Glutamatergic neuron (in vitro differentiated cells): ENCODE measurements around the gene ARL17A. TPM values are rescaled to one million over a fixed set of nuclear protein-coding genes. Genes with fewer than 3 reads are reported as not detected.
"Not testable (repeated sequence)": the region's sequence is repeated elsewhere in the genome, so short reads cannot be mapped to it uniquely, and the experiment has no call there.

Experiments used
- DNase-seq: peaks from one replicate; pipeline ENCODE4 v3.0.0; 2022
- H3K27ac Mint-ChIP-seq: one replicate; pipeline ENCODE4 v1.8.0; 2020; ENCODE audit warnings: mild to moderate bottlenecking, mixed read lengths, inconsistent platforms; ENCODE audit not compliant: unreplicated experiment
- H3K27me3 Mint-ChIP-seq: one replicate; pipeline ENCODE4 v1.8.0; 2020; ENCODE audit warnings: mild to moderate bottlenecking, moderate library complexity, mixed read lengths, inconsistent platforms; ENCODE audit not compliant: unreplicated experiment
- H3K36me3 Mint-ChIP-seq: one replicate; pipeline ENCODE4 v1.8.0; 2020; ENCODE audit warnings: mild to moderate bottlenecking, mixed read lengths, inconsistent platforms; ENCODE audit not compliant: unreplicated experiment
- H3K4me1 Mint-ChIP-seq: one replicate; pipeline ENCODE4 v1.8.0; 2020; ENCODE audit warnings: mild to moderate bottlenecking, low read depth, mixed read lengths, inconsistent platforms; ENCODE audit not compliant: unreplicated experiment
- H3K4me3 Mint-ChIP-seq: one replicate; pipeline ENCODE4 v1.8.0; 2020; ENCODE audit warnings: mild to moderate bottlenecking, mixed read lengths, inconsistent platforms; ENCODE audit not compliant: unreplicated experiment
- H3K9me3 Mint-ChIP-seq: one replicate; pipeline ENCODE4 v1.8.0; 2020; ENCODE audit warnings: mild to moderate bottlenecking, moderate library complexity, mixed read lengths, inconsistent platforms; ENCODE audit not compliant: unreplicated experiment
- total RNA-seq: library from RNA; stranded (reverse); fragmentation: NEBNext Ultra II Directional; extraction: Animal tissue kit (Norgen Biotek cat#: 25700); gene quantifications from one replicate; pipeline ENCODE4 v1.2.1, GENCODE V29; 2021; ENCODE audit not compliant: unreplicated experiment

Gene ARL17A
- total RNA-seq, 1 donor from 2014 or later: 16.5 TPM

GRCh38 chr17:46505896-46506295, 73.6 kb downstream of the ARL17A start:
- H3K4me1 Mint-ChIP-seq, H3K27ac Mint-ChIP-seq, H3K36me3 Mint-ChIP-seq, DNase-seq, H3K4me3 Mint-ChIP-seq, H3K9me3 Mint-ChIP-seq, H3K27me3 Mint-ChIP-seq: not testable (repeated sequence)

GRCh38 chr17:46499437-46500139, 79.9 kb downstream of the ARL17A start:
- H3K4me1 Mint-ChIP-seq, H3K4me3 Mint-ChIP-seq, H3K27me3 Mint-ChIP-seq, H3K27ac Mint-ChIP-seq, DNase-seq, H3K36me3 Mint-ChIP-seq, H3K9me3 Mint-ChIP-seq: not testable (repeated sequence)

GRCh38 chr17:46492021-46492420, 87.5 kb downstream of the ARL17A start:
- H3K36me3 Mint-ChIP-seq, H3K27ac Mint-ChIP-seq, H3K4me3 Mint-ChIP-seq, H3K9me3 Mint-ChIP-seq, H3K4me1 Mint-ChIP-seq, H3K27me3 Mint-ChIP-seq: not testable (repeated sequence)
- peak; percentile 10 for DNase-seq

- not testable (repeated sequence) for H3K27me3 Mint-ChIP-seq, H3K36me3 Mint-ChIP-seq, H3K9me3 Mint-ChIP-seq
Observed at GRCh38 chr17:46481310-46481709, 98.2 kb downstream of the ARL17A start.

GRCh38 chr17:46478823-46479222, 100.7 kb downstream of the ARL17A start:
- not testable (repeated sequence) for H3K36me3 Mint-ChIP-seq, H3K9me3 Mint-ChIP-seq

More at GRCh38 chr17:46481310-46481709, 98.2 kb downstream of the ARL17A start:
- H3K4me3 Mint-ChIP-seq, DNase-seq, H3K27ac Mint-ChIP-seq, H3K4me1 Mint-ChIP-seq: not testable (repeated sequence)

GRCh38 chr17:46475583-46475982, 103.9 kb downstream of the ARL17A start:
- not testable (repeated sequence) for H3K9me3 Mint-ChIP-seq, H3K4me3 Mint-ChIP-seq, DNase-seq, H3K27me3 Mint-ChIP-seq, H3K4me1 Mint-ChIP-seq, H3K36me3 Mint-ChIP-seq, H3K27ac Mint-ChIP-seq

More at GRCh38 chr17:46478823-46479222, 100.7 kb downstream of the ARL17A start:
- not testable (repeated sequence) for H3K4me1 Mint-ChIP-seq, H3K27ac Mint-ChIP-seq, DNase-seq, H3K27me3 Mint-ChIP-seq, H3K4me3 Mint-ChIP-seq

GRCh38 chr17:46474489-46474888, 105.0 kb downstream of the ARL17A start:
- not testable (repeated sequence) for H3K4me1 Mint-ChIP-seq, H3K4me3 Mint-ChIP-seq

GRCh38 chr17:46467618-46468017, 111.9 kb downstream of the ARL17A start:
- not testable (repeated sequence) for DNase-seq, H3K4me3 Mint-ChIP-seq, H3K36me3 Mint-ChIP-seq, H3K4me1 Mint-ChIP-seq, H3K27ac Mint-ChIP-seq, H3K27me3 Mint-ChIP-seq, H3K9me3 Mint-ChIP-seq

More at GRCh38 chr17:46474489-46474888, 105.0 kb downstream of the ARL17A start:
- DNase-seq, H3K9me3 Mint-ChIP-seq, H3K27ac Mint-ChIP-seq, H3K36me3 Mint-ChIP-seq, H3K27me3 Mint-ChIP-seq: not testable (repeated sequence)

Other genes starting within 250 kb of the ARL17A start
- 15.3 TPM for gene ARL17B, start 217.9 kb downstream of the ARL17A start, total RNA-seq
- 29.2 TPM for gene LRRC37A2, start 67.2 kb downstream of the ARL17A start, total RNA-seq
- 57.0 TPM for gene NSF, start 11.0 kb upstream of the ARL17A start, total RNA-seq
- 1.7 TPM for gene WNT3, start 239.0 kb upstream of the ARL17A start, total RNA-seq